H1 (cell line): Measurements from ENCODE around the gene TP63.

ENCODE experiments used
- JUN ChIP-seq: IDR thresholded peaks from 2 replicates; pipeline ENCODE4 v1.6.1; 2011; ENCODE audit warnings: low read depth, mild to moderate bottlenecking, improper control_type of control experiment, low read length
- POLR2AphosphoS5 ChIP-seq: IDR thresholded peaks from 2 replicates; pipeline ENCODE4 v1.6.1; 2011; ENCODE audit warnings: low read depth, low read length
- TEAD4 ChIP-seq: IDR thresholded peaks from 2 replicates; pipeline ENCODE4 v1.6.1; 2012; ENCODE audit warnings: low read depth, low read length, inconsistent platforms, mixed read lengths

DNA sequence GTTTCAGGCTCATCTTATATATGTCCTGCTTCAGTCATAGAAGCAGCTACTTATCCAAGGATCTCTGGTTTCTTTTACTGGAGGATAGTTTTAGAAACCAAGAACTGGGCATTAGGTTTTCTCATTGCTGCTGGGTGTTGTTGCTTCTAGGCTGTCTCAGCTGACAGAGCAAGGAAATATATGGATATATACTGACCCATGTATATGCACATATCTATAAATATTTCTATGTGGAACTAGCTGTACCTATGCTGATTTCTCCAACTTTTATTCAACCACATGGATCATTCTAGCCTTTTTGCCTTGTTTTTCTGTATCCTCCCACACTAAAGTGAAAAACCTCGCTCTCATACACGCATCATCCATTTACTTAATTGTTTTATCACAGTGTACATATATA lies 64.2 kb downstream of the TP63 start:
- TF ChIP-seq POLR2AphosphoS5 = no peak
- TF ChIP-seq JUN = no peak
- TF ChIP-seq TEAD4 = no peak
